Endometrial microvascular endothelial cells (primary cell): ENCODE measurements around the gene RAB19. TPM values are rescaled to one million over a fixed set of nuclear protein-coding genes. Genes with fewer than 3 reads are reported as not detected.

ENCODE experiments used
- in situ Hi-C: cut with HindIII; loops from 2 replicates; pipeline ENCODE4 v1.10.0; 2017; ENCODE audit warnings: low sequenced_read_pairs, low pct_unique_long_range_greater_than_20kb; ENCODE audit errors: inconsistent ontology term
- total RNA-seq: library from RNA; depleted of rRNA; stranded (reverse); fragments of >200 nt; gene quantifications from one replicate; pipeline ENCODE4 v1.2.3, GENCODE V29; 2015; ENCODE audit errors: inconsistent ontology term

The RAB19 gene, protein sequence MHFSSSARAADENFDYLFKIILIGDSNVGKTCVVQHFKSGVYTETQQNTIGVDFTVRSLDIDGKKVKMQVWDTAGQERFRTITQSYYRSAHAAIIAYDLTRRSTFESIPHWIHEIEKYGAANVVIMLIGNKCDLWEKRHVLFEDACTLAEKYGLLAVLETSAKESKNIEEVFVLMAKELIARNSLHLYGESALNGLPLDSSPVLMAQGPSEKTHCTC
- not detected for total RNA-seq

DNA sequence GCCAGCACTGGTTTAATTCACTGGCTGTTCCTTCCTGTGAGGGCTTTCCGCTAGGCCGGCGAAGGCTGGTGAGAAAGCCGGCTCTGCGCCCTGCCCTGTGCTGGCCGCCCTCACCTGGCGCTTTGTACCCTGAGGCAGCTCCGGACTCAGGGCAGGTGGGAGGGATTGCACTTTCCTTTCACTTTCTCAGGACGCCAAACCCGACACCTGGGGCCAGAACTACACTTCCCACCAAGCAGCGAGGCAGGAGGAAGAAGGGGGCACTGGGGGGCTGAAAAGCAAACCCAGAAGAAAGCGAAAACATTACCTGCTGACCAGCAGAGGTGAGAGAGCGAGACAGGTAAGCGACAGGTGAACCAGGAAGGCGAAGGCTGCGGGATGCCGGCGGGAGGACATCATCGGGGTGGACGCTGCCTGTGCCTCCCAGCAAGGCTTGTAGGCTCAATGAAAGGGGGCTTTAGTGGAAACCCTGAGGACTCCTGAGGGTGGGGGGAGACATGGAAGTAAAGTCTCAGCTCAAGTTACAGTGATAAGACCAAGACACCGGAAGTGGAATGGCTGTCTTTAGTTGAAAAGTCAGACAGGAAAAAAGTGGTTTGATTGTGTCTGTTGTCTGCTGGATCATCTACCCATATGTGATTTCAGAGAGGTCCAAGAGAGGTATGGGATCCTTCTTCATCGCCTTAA is at the start of gene RAB19:
TSS of gene RAB19 (plus strand) at position 181 of the 687 bp plus-strand sequence. CDS start 3,589 bp downstream, outside the sequence.
- in situ Hi-C loops: no loop called here

DNA sequence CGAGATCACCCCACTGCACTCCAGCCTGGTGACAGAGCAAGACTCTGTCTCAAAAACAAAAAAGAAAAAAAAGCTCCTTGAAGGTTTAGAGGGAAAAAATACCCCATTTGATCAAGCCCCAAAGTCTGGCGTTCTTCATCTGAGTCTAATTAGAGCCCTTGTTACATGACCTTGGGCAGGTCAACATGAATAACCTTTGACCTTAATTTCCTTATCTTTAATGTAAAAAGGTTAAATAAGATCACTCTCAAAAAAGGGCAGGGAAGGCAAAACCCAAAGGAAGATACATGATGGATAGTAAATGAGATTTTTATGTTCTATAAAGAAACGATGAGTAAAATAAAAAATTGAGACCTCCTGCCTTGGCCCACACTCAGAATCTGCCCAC is 45.8 kb upstream of the RAB19 start:
- in situ Hi-C loops: no loop called here

DNA sequence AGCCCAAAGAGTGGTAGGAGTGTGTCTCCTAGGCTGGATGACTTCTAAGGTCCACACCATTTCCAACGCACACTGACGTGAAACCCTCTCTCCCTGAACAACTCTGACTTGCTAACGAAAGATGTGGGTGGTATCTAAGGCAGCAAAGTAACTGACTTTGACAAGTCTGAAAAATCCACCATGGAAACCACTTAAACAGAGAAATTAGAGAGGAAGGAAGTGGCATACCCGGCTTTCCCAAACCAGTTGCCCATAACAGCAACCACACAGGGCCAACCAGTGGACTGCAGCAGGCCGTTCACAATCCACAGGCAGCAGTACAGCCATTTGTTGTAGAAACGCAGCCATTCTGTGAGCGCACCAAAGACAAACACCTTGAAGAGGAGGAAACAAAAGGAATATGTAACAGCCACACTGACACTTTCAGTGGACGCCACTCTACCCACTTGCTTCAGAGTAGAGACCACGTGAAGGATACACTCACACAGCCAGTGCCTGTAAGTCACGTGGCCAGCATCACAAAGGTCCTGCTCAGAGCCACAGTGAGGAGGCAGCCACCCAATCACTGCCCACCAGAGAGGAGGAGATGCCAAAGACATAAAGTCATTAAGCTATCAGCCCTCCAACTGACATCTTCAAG is 45.3 kb upstream of the RAB19 start:
- in situ Hi-C loops: no loop called here

DNA sequence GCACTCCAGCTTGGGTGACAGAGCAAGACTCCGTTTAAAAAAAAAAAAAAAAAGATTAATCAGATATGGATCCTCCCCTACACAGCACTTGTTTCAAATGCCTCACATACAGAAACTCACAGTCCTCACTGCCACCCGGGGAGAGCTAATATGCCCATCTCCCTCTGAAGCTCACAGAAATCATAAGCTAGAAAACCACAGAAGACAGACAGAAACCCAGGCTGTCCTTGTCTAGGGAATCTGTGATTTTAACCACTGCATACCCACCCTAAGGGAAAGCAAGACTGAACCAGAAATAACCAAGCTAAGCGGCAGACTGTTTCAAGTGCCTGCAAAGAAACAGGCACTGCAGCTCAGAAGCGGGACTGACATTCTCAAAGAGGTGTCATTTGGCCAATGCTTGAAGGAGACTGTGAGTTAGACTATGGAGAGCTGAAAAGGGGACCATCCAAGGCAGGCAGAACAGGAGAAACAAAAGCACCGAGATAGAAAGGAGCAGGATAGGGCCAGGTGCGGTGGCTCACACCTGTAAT is 43.1 kb upstream of the RAB19 start:
- in situ Hi-C loops: no loop called here

DNA sequence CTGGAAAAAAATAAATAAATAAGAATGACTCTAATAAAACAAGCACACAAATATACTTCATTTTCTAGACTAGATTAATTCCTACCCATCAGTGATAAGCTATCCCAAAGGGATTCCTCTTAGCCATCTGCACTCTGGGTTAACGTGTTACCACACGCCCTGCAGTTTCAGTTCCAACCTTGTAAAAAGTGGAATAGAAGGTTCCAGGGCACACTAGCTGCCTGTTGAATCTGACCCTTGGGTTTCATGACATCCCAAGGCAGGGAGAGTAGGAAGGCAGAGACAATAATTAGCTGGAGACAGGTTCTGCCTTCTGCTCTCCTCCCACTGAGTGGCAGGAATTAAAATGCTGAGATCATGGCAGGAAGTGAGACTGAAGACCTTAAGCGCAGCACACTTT is 39.0 kb upstream of the RAB19 start:
- in situ Hi-C loops: no loop called here

DNA sequence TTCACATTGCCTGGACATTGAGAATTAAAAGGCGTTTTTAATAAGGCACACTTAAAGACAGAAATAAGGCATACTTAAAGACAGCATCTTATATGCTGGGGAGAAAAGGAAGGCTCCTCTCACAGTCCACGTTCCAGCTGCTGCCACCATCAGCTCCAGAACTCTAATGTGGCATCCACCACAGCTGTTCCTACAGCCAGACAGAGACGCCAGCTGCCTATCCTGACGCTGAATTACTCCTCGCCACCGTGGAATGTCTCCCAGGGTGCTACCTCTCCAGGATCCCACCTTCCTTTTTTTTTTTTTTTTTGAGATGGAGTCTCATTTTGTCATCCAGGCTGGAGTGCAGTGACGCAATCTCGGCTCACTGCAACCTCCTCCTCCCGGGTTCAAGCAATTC is 36.3 kb upstream of the RAB19 start:
- in situ Hi-C loops: no loop called here

DNA sequence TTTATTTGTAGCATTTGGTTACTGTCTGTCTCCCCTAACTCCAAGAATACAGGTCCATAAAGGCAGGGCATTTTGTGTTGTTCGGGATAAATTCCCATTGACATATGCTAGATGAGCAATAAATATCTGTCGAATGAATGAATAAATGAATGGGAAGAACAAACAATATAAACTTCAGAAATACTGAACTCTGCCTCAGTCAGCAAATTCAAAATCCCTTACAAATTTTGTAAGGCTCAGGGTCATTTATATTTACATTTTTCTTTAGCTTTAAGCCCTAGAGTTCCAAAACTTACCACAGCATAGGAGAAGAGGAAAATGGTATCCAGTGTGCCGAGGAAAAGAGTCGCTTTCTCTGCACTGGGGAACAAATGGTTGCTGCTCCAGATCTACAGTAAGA is 34.6 kb upstream of the RAB19 start:
- in situ Hi-C loops: no loop called here

DNA sequence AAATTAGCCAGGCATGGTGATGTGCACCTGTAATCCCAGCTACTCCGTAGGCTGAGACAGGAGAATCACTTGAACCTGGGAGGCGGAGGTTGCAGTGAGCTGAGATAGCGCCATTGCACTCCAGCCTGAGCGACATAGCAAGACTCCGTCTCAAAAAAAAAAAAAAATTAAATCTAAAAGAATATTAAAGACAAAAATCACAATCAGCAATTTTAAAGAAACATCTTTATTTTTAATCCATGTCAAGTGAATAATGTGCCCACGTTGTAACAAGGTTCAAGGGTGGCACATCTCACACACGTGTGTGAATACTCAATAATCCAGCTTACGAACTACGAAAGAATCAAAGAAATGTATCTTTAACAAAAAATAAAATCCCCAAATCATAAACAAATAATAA is 28.5 kb upstream of the RAB19 start:
- in situ Hi-C loops: no loop called here

DNA sequence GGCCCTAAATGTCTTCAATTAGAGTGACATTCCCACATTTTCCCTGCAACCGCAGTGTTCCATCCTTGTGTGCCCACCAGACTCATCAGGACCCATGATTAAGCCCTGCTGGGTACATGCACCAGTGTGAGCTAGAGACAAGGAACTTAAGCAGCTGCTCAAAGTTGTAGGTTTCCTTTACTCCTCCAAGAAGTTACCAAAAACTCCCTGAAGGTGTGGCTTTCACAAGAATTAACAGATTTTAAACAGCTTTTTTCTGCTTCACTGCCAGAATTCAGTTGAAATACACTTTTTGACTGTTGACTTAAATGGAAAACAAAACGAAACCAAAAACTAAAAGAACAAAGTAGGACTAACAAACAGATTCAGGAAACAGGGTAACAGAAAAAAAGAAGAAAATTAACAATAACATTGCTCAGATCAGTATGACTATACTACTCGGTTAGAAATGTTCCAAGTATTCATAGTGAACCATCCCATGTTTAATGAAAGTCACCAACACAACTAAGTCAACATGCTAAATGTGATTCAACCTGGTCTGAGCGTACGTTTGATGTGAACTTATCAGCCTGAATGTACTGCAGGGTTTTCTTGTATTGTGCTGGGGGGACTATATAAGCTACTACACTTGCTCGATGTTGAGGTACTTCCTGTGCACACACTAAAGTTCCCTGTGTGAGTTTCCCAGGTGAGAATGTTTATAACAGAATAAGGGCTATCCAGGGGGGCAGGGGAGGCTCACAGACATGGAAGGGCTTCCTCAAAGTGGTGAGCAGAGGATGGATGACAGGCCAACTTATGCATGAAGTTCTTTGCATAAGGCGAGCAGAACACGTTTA is 27.7 kb upstream of the RAB19 start:
- in situ Hi-C loops: no loop called here

DNA sequence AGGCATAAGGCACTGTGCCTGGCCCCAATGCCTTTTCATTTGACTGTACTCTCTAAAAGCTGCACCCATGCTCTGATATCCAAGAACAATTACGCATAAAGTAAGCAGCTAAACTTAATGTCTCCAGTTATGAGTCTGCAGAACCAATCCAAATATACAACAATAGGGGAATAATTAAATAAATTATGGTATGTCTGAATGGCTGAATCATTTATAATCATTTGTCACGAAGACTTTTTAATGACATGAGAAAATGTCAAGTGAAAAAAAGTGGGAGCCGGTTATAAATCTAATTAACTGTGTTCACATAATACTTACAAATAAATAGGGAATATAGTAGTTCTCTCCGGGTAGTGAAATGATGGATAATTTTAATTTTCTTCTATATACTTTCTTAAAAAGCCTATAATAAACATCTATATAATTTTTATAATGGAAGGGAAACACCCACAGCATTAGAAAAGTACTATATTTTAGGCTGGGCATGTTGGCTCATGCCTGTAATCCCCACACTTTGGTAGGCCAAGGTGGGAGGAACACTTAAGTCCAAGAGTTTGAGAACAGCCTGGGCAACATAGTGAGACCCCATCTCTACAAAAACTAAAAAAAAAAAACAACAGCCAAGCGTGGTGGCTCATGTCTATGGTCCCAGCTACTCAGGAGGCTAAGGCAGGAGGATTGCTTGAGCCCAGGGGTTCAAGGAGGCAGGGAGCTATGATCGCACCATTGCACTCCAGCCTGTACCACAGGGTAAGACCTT is 19.7 kb upstream of the RAB19 start:
- in situ Hi-C loops: no loop called here

DNA sequence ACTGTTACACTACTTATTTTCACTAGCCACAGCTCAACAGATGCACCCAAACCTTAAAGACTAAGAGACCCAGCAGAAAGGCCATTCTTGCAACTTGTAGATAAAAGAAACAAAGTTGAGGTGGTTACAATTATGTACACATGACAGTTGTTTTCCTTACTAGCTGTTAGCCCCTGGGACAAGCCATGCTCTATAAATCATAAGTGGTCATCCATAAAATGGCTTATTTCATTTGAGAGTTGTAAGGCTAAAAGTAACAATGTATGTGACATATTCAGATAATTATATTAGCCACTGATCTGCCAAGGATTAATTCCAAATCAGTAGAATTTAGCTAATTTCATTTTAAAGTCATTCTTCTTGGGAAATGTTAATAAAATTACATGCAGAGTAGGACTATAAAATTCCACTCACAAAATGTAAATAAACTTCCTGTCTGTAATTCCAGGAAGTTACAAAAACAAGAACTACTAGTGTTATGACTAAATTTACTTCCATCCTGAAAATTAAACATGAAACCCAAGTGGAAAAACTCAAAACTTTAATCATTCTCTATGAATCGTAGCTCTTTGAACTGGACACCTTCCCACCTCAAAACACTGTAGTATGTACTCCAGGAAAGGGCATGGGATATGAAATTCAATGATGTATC is 18.8 kb upstream of the RAB19 start:
- in situ Hi-C loops: no loop called here

DNA sequence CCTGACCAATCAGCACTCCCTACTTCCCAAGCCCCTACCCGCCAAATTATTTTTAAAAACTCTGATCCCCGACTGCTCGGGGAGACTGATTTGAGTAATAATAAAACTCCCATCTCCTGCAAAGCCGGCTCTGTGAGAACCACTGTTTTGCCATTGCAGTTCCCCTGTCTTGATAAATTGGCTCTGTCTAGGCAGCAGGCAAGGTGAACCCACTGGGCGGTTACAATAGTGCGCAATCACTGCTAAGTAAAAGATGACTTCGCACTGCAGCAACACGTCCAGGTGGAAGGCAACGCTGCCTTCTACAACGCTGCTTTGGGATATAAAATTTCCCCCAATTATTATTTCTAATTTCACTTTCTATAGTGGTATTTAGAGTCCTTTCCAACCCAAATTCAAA is 14.4 kb upstream of the RAB19 start:
- in situ Hi-C loops: no loop called here

DNA sequence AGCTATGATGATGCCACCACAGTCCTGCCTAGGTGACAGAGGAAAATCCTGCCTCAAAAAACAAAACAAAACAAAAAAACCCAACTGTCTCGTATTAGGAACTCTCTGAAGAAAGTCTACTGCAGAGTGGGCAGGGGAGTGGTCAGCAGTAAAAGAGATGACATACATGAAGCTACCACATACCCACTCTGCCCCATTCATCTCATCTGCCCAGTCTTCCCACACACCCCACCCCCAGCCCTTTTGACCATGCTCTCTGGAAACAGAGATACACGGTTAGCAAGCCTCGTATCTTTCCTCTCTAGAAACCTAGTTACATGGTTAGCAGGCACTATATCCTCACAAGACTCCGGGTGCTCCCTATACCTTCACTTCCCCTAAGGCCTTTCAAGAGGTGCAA is 13.8 kb upstream of the RAB19 start:
- in situ Hi-C loops: no loop called here

DNA sequence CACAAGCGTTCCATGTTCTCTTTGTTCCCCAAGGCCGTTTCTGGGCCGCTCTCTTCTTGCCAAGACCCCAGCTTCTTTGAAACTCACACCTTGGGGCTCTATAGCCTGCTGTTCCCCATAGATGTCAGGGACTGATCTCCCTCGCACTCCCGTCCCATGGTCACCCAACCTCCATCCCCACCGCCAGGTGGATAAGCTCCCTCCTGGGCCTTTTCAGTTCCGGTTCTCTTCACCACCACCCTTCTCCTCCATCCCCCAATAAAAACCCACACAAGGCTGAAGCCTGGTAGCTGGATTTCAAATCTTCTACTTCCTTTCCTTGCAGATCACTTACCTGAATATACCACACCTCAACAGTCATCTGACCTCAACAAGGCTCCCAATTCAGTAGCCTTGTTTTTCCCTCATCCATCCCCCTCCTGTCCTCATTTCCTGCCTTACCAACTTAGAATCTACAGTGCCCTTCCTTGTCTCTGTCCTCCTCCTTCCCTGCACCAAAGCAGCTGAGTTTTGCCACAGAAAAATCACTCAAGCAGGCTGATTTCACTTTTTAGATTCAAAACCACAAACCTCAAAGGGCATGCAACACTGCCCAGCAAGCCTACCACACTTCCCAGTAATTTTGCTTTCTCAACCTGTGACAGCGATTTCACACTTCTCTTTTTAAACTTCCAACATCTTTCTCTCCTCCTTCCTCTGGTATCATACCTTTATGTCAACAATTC is 13.2 kb upstream of the RAB19 start:
- in situ Hi-C loops: no loop called here

DNA sequence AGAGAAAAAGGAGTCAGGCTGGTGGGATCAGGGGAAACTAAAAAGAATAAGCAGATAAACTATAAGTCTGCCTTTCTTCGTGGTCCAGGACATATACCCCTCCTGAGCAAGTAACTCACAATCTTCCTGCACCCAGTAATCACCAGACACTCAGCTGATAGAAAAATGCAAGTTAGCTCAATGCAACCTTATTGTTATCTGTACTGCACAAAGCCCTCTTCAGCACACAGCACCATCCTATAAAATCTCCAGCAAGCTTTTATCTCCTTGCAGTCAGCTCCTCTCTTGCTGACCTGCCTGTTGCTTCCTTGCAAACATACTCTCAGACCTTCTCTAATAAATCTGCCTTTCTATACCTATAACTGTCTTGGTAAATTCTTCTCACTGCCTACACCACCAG is 12.2 kb upstream of the RAB19 start:
- in situ Hi-C loops: no loop called here

DNA sequence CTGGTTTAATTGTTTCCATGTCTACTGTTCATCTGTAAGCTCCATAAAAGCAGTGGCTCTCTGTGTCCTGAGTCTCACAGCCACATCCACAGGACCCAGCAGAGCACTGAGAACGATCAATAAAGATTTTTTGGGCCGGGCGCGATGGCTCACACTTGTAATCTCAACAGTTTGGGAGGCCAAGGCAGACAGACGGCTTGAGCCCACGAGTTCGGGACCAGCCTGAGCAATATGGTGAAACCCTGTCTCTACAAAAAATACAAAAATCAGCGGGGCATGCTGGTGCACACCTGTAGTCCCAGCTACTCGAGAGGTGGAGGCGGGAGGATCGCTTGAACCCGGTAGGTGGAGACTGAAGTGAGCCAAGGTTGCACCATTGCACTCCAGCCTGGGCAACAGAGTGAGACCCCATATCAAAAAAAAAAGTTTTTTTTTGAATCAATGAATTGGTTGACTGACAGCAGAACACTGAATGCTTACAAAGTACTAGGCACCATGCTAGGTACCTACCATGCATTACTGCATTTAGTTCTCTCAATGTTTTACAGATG is 10.0 kb upstream of the RAB19 start:
- in situ Hi-C loops: no loop called here
